Nephron (organoid): ENCODE measurements around the gene MFSD12.
A peak's percentile ranks its signal among the peaks of the same experiment; 100 is the strongest.

Experiments used
- H3K27ac Mint-ChIP-seq, 3 experiments: 2 replicates each; pipeline ENCODE4 v1.8.0; 2020; ENCODE audit warnings: mixed read lengths in 3 of 3, mild to moderate bottlenecking in 2 of 3, moderate library complexity in 1 of 3
- H3K27me3 Mint-ChIP-seq: 2 replicates; pipeline ENCODE4 v1.8.0; 2021; ENCODE audit warnings: low read depth, mild to moderate bottlenecking, moderate library complexity, mixed read lengths
- H3K36me3 Mint-ChIP-seq: 2 replicates; pipeline ENCODE4 v1.8.0; 2020; ENCODE audit warnings: low read depth, mixed read lengths
- H3K4me1 Mint-ChIP-seq: 2 replicates; pipeline ENCODE4 v1.8.0; 2020; ENCODE audit warnings: mixed read lengths
- H3K4me3 Mint-ChIP-seq, 3 experiments: 2 replicates each; pipeline ENCODE4 v1.8.0; 2020; ENCODE audit warnings: mild to moderate bottlenecking in 3 of 3, mixed read lengths in 3 of 3, moderate library complexity in 2 of 3
- H3K9me3 Mint-ChIP-seq: 2 replicates; pipeline ENCODE4 v1.8.0; 2020; ENCODE audit warnings: mixed read lengths
- CTCF ChIP-seq, 3 experiments: fragments of 200-600 bp; sonication (generic); IDR thresholded peaks; one replicate each; pipeline ENCODE4 v1.5.0; 2021; ENCODE audit warnings: antibody characterized with exemption in 3 of 3; ENCODE audit not compliant: unreplicated experiment in 3 of 3

Gene MFSD12

GRCh38 chr19:3518255-3518654 lies 39.1 kb downstream of the MFSD12 start:
- H3K27me3 Mint-ChIP-seq: no peaks in the 10 kb centered on the region
- no peaks in the 10 kb centered on the region for H3K9me3 Mint-ChIP-seq
- H3K4me1 Mint-ChIP-seq: peaks cover 23% of the 10 kb centered on the region
- peak overlapping the region in 1 of 3 experiments; percentile 44 for H3K27ac Mint-ChIP-seq
- H3K4me3 Mint-ChIP-seq: no peak overlapping the region
- peaks cover 11% of the 10 kb centered on the region for H3K36me3 Mint-ChIP-seq
- TF ChIP-seq CTCF (IDR thresholded peaks at IDR 0.05; ENCODE audit: unreplicated experiment in 3 of 3): no peak

GRCh38 chr19:3517638-3518037 lies 39.7 kb downstream of the MFSD12 start:
- H3K36me3 Mint-ChIP-seq: peaks cover 11% of the 10 kb centered on the region
- H3K9me3 Mint-ChIP-seq: no peaks in the 10 kb centered on the region
- no peak for TF ChIP-seq CTCF (IDR thresholded peaks at IDR 0.05; ENCODE audit: unreplicated experiment in 3 of 3)
- no peak overlapping the region for H3K27ac Mint-ChIP-seq
- no peak overlapping the region for H3K4me3 Mint-ChIP-seq
- H3K27me3 Mint-ChIP-seq: no peaks in the 10 kb centered on the region
- peaks cover 23% of the 10 kb centered on the region for H3K4me1 Mint-ChIP-seq

GRCh38 chr19:3516675-3517207 lies 40.6 kb downstream of the MFSD12 start:
- no peak overlapping the region for H3K27ac Mint-ChIP-seq
- H3K36me3 Mint-ChIP-seq: peaks cover 6% of the 10 kb centered on the region
- no peak overlapping the region for H3K4me3 Mint-ChIP-seq
- no peaks in the 10 kb centered on the region for H3K9me3 Mint-ChIP-seq
- no peaks in the 10 kb centered on the region for H3K27me3 Mint-ChIP-seq
- peaks cover 23% of the 10 kb centered on the region for H3K4me1 Mint-ChIP-seq
- no peak for TF ChIP-seq CTCF (IDR thresholded peaks at IDR 0.05; ENCODE audit: unreplicated experiment in 3 of 3)

- TF ChIP-seq CTCF (IDR thresholded peaks at IDR 0.05; ENCODE audit: unreplicated experiment in 3 of 3): no peak
- Mint-ChIP-seq H3K4me1 (peaks cover 23% of the 10 kb centered on the region), H3K36me3 (peaks cover 3% of the 10 kb centered on the region), H3K27ac (peak overlapping the region in 2 of 3 experiments; percentile 14 to 44), H3K9me3 (no peaks in the 10 kb centered on the region), H3K27me3 (no peaks in the 10 kb centered on the region), H3K4me3 (no peak overlapping the region)
Measured at GRCh38 chr19:3515891-3516422, 41.4 kb downstream of the MFSD12 start.

GRCh38 chr19:3514930-3515329 lies 42.5 kb downstream of the MFSD12 start:
- peaks cover 23% of the 10 kb centered on the region for H3K4me1 Mint-ChIP-seq
- TF ChIP-seq CTCF (IDR thresholded peaks at IDR 0.05; ENCODE audit: unreplicated experiment in 3 of 3): no peak
- no peak overlapping the region for H3K27ac Mint-ChIP-seq
- no peaks in the 10 kb centered on the region for H3K27me3 Mint-ChIP-seq
- H3K36me3 Mint-ChIP-seq: peaks cover 6% of the 10 kb centered on the region
- H3K9me3 Mint-ChIP-seq: no peaks in the 10 kb centered on the region
- no peak overlapping the region for H3K4me3 Mint-ChIP-seq
